CD14-positive monocyte (primary cell): ENCODE data around the gene USP15. TPM values are rescaled to one million over a fixed set of nuclear protein-coding genes. Genes with fewer than 3 reads are reported as not detected.
A peak's percentile ranks its signal among the peaks of the same experiment; 100 is the strongest.

Experiments used
- DNase-seq, 3 donors: peaks; one replicate each; pipeline ENCODE4 v3.0.0-alpha.2; 2011 to 2022
- H2AFZ ChIP-seq: 2 replicates; pipeline ENCODE4 v1.6.0; 2012; ENCODE audit warnings: mild to moderate bottlenecking, low read depth, low read length, inconsistent platforms; ENCODE audit not compliant: insufficient read depth, poor library complexity, severe bottlenecking
- H3K27ac ChIP-seq, 2 donors: 1 replicate in 1 of 2; 2 replicates in 1 of 2; pipeline ENCODE4 v1.5.1; 2012 to 2013; ENCODE audit warnings: low read length in 2 of 2, control low read depth in 1 of 2, inconsistent platforms in 1 of 2, low read depth in 1 of 2, mild to moderate bottlenecking in 1 of 2
- H3K27me3 ChIP-seq, 2 donors: one replicate each; pipeline versions ENCODE4 v1.6.0 to v1.6.1; 2011 to 2013; ENCODE audit warnings: low read length in 2 of 2; ENCODE audit not compliant: control insufficient read depth in 2 of 2, insufficient read depth in 2 of 2
- H3K36me3 ChIP-seq, 2 donors: replicated peaks in 1 of 2; 1 replicate in 1 of 2; 2 replicates in 1 of 2; pipeline versions ENCODE4 v1.5.1 to v1.6.1; 2012 to 2013; ENCODE audit warnings: low read length in 2 of 2, control low read depth in 1 of 2, inconsistent platforms in 1 of 2, mild to moderate bottlenecking in 1 of 2; ENCODE audit not compliant: insufficient read depth in 2 of 2, control insufficient read depth in 1 of 2
- H3K4me1 ChIP-seq, 2 donors: 1 replicate in 1 of 2; 2 replicates in 1 of 2; pipeline versions ENCODE4 v1.5.1 to v1.6.1; 2012 to 2013; ENCODE audit warnings: low read length in 2 of 2, control low read depth in 1 of 2, inconsistent platforms in 1 of 2, mild to moderate bottlenecking in 1 of 2, moderate library complexity in 1 of 2; ENCODE audit not compliant: insufficient read depth in 2 of 2, control insufficient read depth in 1 of 2
- H3K4me2 ChIP-seq: replicated peaks from 2 replicates; pipeline ENCODE3; 2012; ENCODE audit warnings: low read length, moderate library complexity, mild to moderate bottlenecking; ENCODE audit not compliant: poor library complexity, severe bottlenecking; ENCODE audit errors: extremely low read depth
- H3K4me3 ChIP-seq, 3 experiments: fragments of 200-600 bp in 1 of 3; sonication (generic) in 1 of 3; replicated peaks in 1 of 3; 1 replicate in 2 of 3; 2 replicates in 1 of 3; pipeline ENCODE4 v1.5.1; 2011 to 2013; ENCODE audit warnings: low read length in 3 of 3, mild to moderate bottlenecking in 3 of 3, control low read depth in 2 of 3, low read depth in 2 of 3, inconsistent platforms in 1 of 3, moderate library complexity in 1 of 3
- H3K79me2 ChIP-seq: 2 replicates; pipeline ENCODE4 v1.6.0; 2012; ENCODE audit warnings: mild to moderate bottlenecking, control low read depth, inconsistent platforms, low read length, moderate library complexity; ENCODE audit not compliant: insufficient read depth
- H3K9ac ChIP-seq: 2 replicates; pipeline ENCODE4 v1.6.0; 2017; ENCODE audit warnings: low read length, mild to moderate bottlenecking; ENCODE audit not compliant: insufficient read depth, poor library complexity, severe bottlenecking
- H3K9me3 ChIP-seq, 2 donors: replicated peaks in 1 of 2; 1 replicate in 1 of 2; 2 replicates in 1 of 2; pipeline versions ENCODE4 v1.5.1 to v1.6.1; 2012 to 2013; ENCODE audit warnings: low read length in 2 of 2, control low read depth in 1 of 2; ENCODE audit not compliant: control insufficient read depth in 1 of 2, insufficient read depth in 1 of 2
- H4K20me1 ChIP-seq: 2 replicates; pipeline ENCODE4 v1.6.0; 2012; ENCODE audit warnings: mild to moderate bottlenecking, low read length, control low read depth, moderate library complexity; ENCODE audit not compliant: insufficient read depth
- H3K27ac Mint-ChIP-seq, 7 donors: one replicate each; pipeline ENCODE4 v1.8.0; 2020; ENCODE audit warnings: mild to moderate bottlenecking in 7 of 7, mixed read lengths in 7 of 7, moderate library complexity in 6 of 7, inconsistent platforms in 2 of 7
- H3K27me3 Mint-ChIP-seq, 3 donors: one replicate each; pipeline ENCODE4 v1.8.0; 2021 to 2022; ENCODE audit warnings: low read depth in 3 of 3, mild to moderate bottlenecking in 3 of 3, mixed read lengths in 3 of 3, moderate library complexity in 3 of 3, inconsistent platforms in 1 of 3
- H3K36me3 Mint-ChIP-seq, 2 donors: one replicate each; pipeline ENCODE4 v1.8.0; 2020; ENCODE audit warnings: mixed read lengths in 2 of 2, inconsistent platforms in 1 of 2, mild to moderate bottlenecking in 1 of 2
- H3K4me1 Mint-ChIP-seq: one replicate; pipeline ENCODE4 v1.8.0; 2020; ENCODE audit warnings: mild to moderate bottlenecking, mixed read lengths
- H3K4me3 Mint-ChIP-seq, 2 donors: one replicate each; pipeline ENCODE4 v1.8.0; 2020; ENCODE audit warnings: mild to moderate bottlenecking in 2 of 2, mixed read lengths in 2 of 2, moderate library complexity in 1 of 2
- H3K9me3 Mint-ChIP-seq, 7 donors: one replicate each; pipeline ENCODE4 v1.8.0; 2020 to 2022; ENCODE audit warnings: mixed read lengths in 7 of 7, mild to moderate bottlenecking in 6 of 7, moderate library complexity in 6 of 7, inconsistent platforms in 2 of 7
- CTCF ChIP-seq: fragments of 200-600 bp; IDR thresholded peaks from one replicate; pipeline ENCODE4 v1.8.0; 2022; ENCODE audit warnings: antibody characterized with exemption, mild to moderate bottlenecking
- WGBS: methylation state at CpG from one replicate; pipeline ENCODE4 v1.1.5; 2013; ENCODE audit warnings: missing lambda C conversion rate; ENCODE audit not compliant: insufficient coverage; 5-methylcytosine and 5-hydroxymethylcytosine counted together
- intact Hi-C, 2 donors: fragments of 100-400 bp; cut with micrococcal nuclease; formaldehyde crosslinking; loops; one replicate each; pipeline versions ENCODE4 v1.15.0 to v1.15.1; 2023
- polyA plus RNA-seq, 3 donors: library from polyadenylated mRNA; depleted of rRNA in 1 of 3; unstranded in 2 of 3; stranded (reverse) in 1 of 3; fragments of 300-500 nt in 2 of 3; fragments of >200 nt in 1 of 3; fragmentation: Illumina TruSeq in 2 of 3; gene quantifications; 1 replicate in 2 of 3; 2 replicates in 1 of 3; pipeline ENCODE4 v1.2.3, GENCODE V29; 2012 to 2021

Gene USP15
- polyA plus RNA-seq, 3 donors: 146 to 449 (median 180) TPM

- intact Hi-C loops: no loop called here
- Histone ChIP-seq H3K79me2 (peaks cover 100% of the 10 kb centered on the region), H3K4me2 (peak overlapping the region; percentile 42), H3K4me3 (peak overlapping the region in 1 of 3 experiments; percentile 27), H3K4me1 (peaks cover 52 to 98% of the 10 kb centered on the region in 2 donors), H2AFZ (no peak overlapping the region), H3K9ac (no peak overlapping the region), H4K20me1 (peaks cover 99% of the 10 kb centered on the region), H3K9me3 (no peaks in the 10 kb centered on the region), H3K36me3 (peaks cover 5% of the 10 kb centered on the region in 2 donors), H3K27ac (peak overlapping the region in 1 of 2 donors; percentile 69), H3K27me3 (no peaks in the 10 kb centered on the region)
- no peak for DNase-seq
- peaks cover 9 to 28% of the 10 kb centered on the region in 2 donors for H3K36me3 Mint-ChIP-seq
- no CpG with 5 or more reads among the region's 2 CpGs for WGBS
- H3K4me1 Mint-ChIP-seq: peaks cover 82% of the 10 kb centered on the region
- TF ChIP-seq CTCF: no peak
- H3K9me3 Mint-ChIP-seq: no peaks in the 10 kb centered on the region
- peak overlapping the region in 6 of 7 donors; percentile 0 to 82 (median 68) for H3K27ac Mint-ChIP-seq
- H3K4me3 Mint-ChIP-seq: no peak overlapping the region
- H3K27me3 Mint-ChIP-seq: no peaks in the 10 kb centered on the region
Observed at GRCh38 chr12:62267026-62267425, 6.8 kb downstream of the USP15 start.

- Histone ChIP-seq H4K20me1 (peaks cover 99% of the 10 kb centered on the region), H3K4me3 (peak overlapping the region in 1 of 3 experiments; percentile 27)
- WGBS: no CpG with 5 or more reads among the region's 1 CpG
Observed at GRCh38 chr12:62267480-62267879, 7.3 kb downstream of the USP15 start.

More at GRCh38 chr12:62267480-62267879, 7.3 kb downstream of the USP15 start:
- Histone ChIP-seq H3K27me3 (no peaks in the 10 kb centered on the region), H3K4me1 (peaks cover 48 to 95% of the 10 kb centered on the region in 2 donors), H2AFZ (no peak overlapping the region), H3K9ac (no peak overlapping the region), H3K79me2 (peaks cover 100% of the 10 kb centered on the region), H3K27ac (peak overlapping the region in 1 of 2 donors; percentile 69), H3K4me2 (peak overlapping the region; percentile 42), H3K9me3 (no peaks in the 10 kb centered on the region), H3K36me3 (peaks cover 5% of the 10 kb centered on the region in 2 donors)
- Mint-ChIP-seq H3K4me3 (peak overlapping the region in 1 of 2 donors; percentile 55), H3K9me3 (no peaks in the 10 kb centered on the region), H3K27me3 (no peaks in the 10 kb centered on the region), H3K27ac (peak overlapping the region in 6 of 7 donors; percentile 38 to 74 (median 67)), H3K4me1 (peaks cover 81% of the 10 kb centered on the region), H3K36me3 (peaks cover 9 to 28% of the 10 kb centered on the region in 2 donors)
- no peak for TF ChIP-seq CTCF
- intact Hi-C loops: no loop called here
- DNase-seq: peak; percentile 12 to 45 (median 27)
